ENCODE results near the gene TMEM125. TPM values are rescaled to one million over a fixed set of nuclear protein-coding genes. Genes with fewer than 3 reads are reported as not detected.

Gene TMEM125
- total and polyA plus RNA-seq, 10 of the 15 experiments (the other 5 are each of a cell fraction or from before 2014, with no cell fraction given): 0.28 TPM; not detected in 9

GRCh38 chr1:43319288-43319687 is 49.5 kb downstream of the TMEM125 start:
- intact Hi-C loops (cut with micrococcal nuclease; ENCODE audit: unreplicated experiment) (no loop called here), in situ Hi-C loops (cut with MboI) (no loop called here)
- Histone ChIP-seq H3K9ac (ENCODE audit: control insufficient read depth, insufficient read depth, low read length) (no peak overlapping the region), H3K36me3 (ENCODE audit: control insufficient read depth in 2 of 2, insufficient read depth in 2 of 2, low read length in 1 of 2) (no peaks in the 10 kb centered on the region), H3K9me3 (replicated peaks; ENCODE audit: control insufficient read depth, insufficient read depth, low read length) (no peaks in the 10 kb centered on the region; the same call in 2 of the 3 replicates), H3K4me1 (ENCODE audit: control insufficient read depth, insufficient read depth, low read length) (no peaks in the 10 kb centered on the region), H3K79me2 (ENCODE audit: control insufficient read depth, insufficient read depth, low read length) (no peaks in the 10 kb centered on the region), H3K4me2 (ENCODE audit: control insufficient read depth, insufficient read depth) (no peak overlapping the region), H4K20me1 (ENCODE audit: control insufficient read depth, insufficient read depth) (no peaks in the 10 kb centered on the region), H2AFZ (ENCODE audit: control insufficient read depth, low read depth, low read length) (no peak overlapping the region), H3K4me3 (no peak overlapping the region), H3K27me3 (replicated peaks in 1 of 2; ENCODE audit: control insufficient read depth in 2 of 2, insufficient read depth in 2 of 2, low read length in 1 of 2) (no peaks in the 10 kb centered on the region), H3K27ac (ENCODE audit: control insufficient read depth, insufficient read depth) (no peak overlapping the region)
- ATAC-seq: no peak
- CTCF ChIA-PET: no interaction called here
- POLR2A ChIA-PET: no interaction called here
- no peak for FAIRE-seq
- BruUV-seq (replicated peaks): no TSS peak
- WGBS (ENCODE audit: insufficient coverage, insufficient replicate concordance, low lambda C conversion rate, missing lambda C conversion rate): 53% methylated on average over 5 of the region's 5 CpGs
- SMC1A ChIA-PET (ENCODE audit: uncharacterized antibody, unreplicated experiment): no interaction called here
- RAD21 ChIA-PET (ENCODE audit: unreplicated experiment): no interaction called here
- no peak for DNase-seq (ENCODE audit: low read depth, low spot score)
- TF ChIP-seq SPI1 (IDR thresholded peaks at IDR 0.05; ENCODE audit: borderline replicate concordance, insufficient read depth, low read depth, low read length) (no peak), USF2 (IDR thresholded peaks at IDR 0.05; ENCODE audit: borderline replicate concordance, low read depth, low read length) (no peak), SUZ12 (IDR thresholded peaks at IDR 0.05; ENCODE audit: unreplicated experiment) (no peak), SMARCA5 (IDR thresholded peaks at IDR 0.05) (no peak)

GRCh38 chr1:43319766-43320165 is 50.0 kb downstream of the TMEM125 start:
- no peak overlapping the region for H3K4me3 ChIP-seq
- H3K27ac ChIP-seq (ENCODE audit: control insufficient read depth, insufficient read depth): no peak overlapping the region
- no peaks in the 10 kb centered on the region for H4K20me1 ChIP-seq (ENCODE audit: control insufficient read depth, insufficient read depth)
- no peaks in the 10 kb centered on the region for H3K27me3 ChIP-seq (replicated peaks in 1 of 2; ENCODE audit: control insufficient read depth in 2 of 2, insufficient read depth in 2 of 2, low read length in 1 of 2)
- TF ChIP-seq RFX5 (IDR thresholded peaks at IDR 0.05; ENCODE audit: low read depth, low read length): no peak
- TF ChIP-seq CEBPZ (IDR thresholded peaks at IDR 0.05; ENCODE audit: low read depth, low read length): no peak
- ChIA-PET RAD21 (ENCODE audit: unreplicated experiment) (no interaction called here), CTCF (no interaction called here), SMC1A (ENCODE audit: uncharacterized antibody, unreplicated experiment) (interaction anchor here (2.2 kb wide), 1 partner anchor 10 kb away, joined by 11 read pairs; no protein-coding TSS in a partner anchor), POLR2A (no interaction called here)
- H3K79me2 ChIP-seq (ENCODE audit: control insufficient read depth, insufficient read depth, low read length): no peaks in the 10 kb centered on the region
- in situ Hi-C loops (cut with MboI) (no loop called here), intact Hi-C loops (cut with micrococcal nuclease; ENCODE audit: unreplicated experiment) (no loop called here)
- no peak overlapping the region for H2AFZ ChIP-seq (ENCODE audit: control insufficient read depth, low read depth, low read length)
- no peaks in the 10 kb centered on the region; the same call in 2 of the 3 replicates for H3K9me3 ChIP-seq (replicated peaks; ENCODE audit: control insufficient read depth, insufficient read depth, low read length)
- no peaks in the 10 kb centered on the region for H3K36me3 ChIP-seq (ENCODE audit: control insufficient read depth in 2 of 2, insufficient read depth in 2 of 2, low read length in 1 of 2)
- FAIRE-seq (no peak), DNase-seq (ENCODE audit: low read depth, low spot score) (no peak), ATAC-seq (peak; percentile 44; the same call in 2 of the 3 replicates)
- no peak overlapping the region for H3K9ac ChIP-seq (ENCODE audit: control insufficient read depth, insufficient read depth, low read length)
- no peak overlapping the region for H3K4me2 ChIP-seq (ENCODE audit: control insufficient read depth, insufficient read depth)
- WGBS (ENCODE audit: insufficient coverage, insufficient replicate concordance, low lambda C conversion rate, missing lambda C conversion rate): 61% methylated on average over 3 of the region's 3 CpGs
- BruUV-seq (replicated peaks): no TSS peak
- H3K4me1 ChIP-seq (ENCODE audit: control insufficient read depth, insufficient read depth, low read length): no peaks in the 10 kb centered on the region

All from GM12878 (cell line).